ENCODE results near the gene TALDO1. TPM values are rescaled to one million over a fixed set of nuclear protein-coding genes. Genes with fewer than 3 reads are reported as not detected.

TALDO1 gene
- polyA plus RNA-seq (ENCODE audit: low read depth in 6 of 6) = 100 to 1,000 TPM; 156 to 201 (median 164) TPM

DNA sequence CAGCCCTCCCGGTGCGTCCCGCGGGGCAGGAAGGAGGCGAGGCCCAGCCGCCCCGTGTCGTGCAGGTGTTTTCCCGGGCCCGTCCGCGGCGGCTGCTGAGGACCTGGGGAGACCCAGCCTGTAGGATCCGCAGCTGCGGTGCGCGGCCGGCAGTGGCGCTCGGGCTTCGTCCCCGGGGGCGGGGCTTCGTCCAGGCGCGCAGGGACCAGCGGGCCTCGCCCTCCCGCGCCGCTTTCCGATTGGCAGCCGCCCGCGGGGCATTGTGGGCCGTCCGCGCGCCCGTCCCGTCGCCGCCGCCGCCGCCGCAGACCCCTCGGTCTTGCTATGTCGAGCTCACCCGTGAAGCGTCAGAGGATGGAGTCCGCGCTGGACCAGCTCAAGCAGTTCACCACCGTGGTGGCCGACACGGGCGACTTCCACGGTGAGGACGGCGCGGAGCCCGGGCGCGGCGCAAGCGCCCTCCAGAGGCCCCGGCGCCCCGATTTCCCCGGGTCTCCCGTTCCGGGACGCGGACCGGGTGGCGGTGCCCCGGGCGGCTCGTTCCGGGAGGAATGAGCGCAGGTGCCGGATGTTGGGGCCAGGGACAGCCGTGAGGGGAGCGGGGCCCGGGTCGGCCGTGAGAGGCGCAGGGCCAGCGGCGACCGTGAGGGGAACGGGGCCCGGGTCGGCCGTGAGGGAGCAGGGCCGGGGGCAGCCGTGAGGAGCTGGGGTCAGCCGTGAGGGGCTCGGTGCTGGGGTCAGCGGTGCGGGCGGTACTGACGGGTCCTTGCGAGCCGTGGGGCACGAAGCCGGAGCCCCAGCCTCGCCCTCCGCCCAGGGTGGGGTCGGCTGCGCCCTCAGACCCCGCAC lies at the start of gene TALDO1:
TSS of gene TALDO1 (plus strand) at position 307 of the 849 bp plus-strand sequence. CDS start at position 325, 18 bp downstream.
- peak within 1 kb of the TSS; percentile 82 to 94 (median 90) for H3K4me3 Mint-ChIP-seq
- H3K4me1 Mint-ChIP-seq = peaks cover 10 to 25% (median 22%) of the 10 kb centered on the region in 3 donors
- H3K36me3 Mint-ChIP-seq = no peaks in the 10 kb centered on the region
- no peaks in the 10 kb centered on the region for H3K9me3 Mint-ChIP-seq
- peak within 1 kb of the TSS; percentile 18 to 92 (median 76) for H3K27ac Mint-ChIP-seq
- no peaks in the 10 kb centered on the region for H3K27me3 Mint-ChIP-seq
- DNase-seq = peak; percentile 87
- ATAC-seq (ENCODE audit: low read depth in 2 of 2) = peak; percentile 83 to 86

DNA sequence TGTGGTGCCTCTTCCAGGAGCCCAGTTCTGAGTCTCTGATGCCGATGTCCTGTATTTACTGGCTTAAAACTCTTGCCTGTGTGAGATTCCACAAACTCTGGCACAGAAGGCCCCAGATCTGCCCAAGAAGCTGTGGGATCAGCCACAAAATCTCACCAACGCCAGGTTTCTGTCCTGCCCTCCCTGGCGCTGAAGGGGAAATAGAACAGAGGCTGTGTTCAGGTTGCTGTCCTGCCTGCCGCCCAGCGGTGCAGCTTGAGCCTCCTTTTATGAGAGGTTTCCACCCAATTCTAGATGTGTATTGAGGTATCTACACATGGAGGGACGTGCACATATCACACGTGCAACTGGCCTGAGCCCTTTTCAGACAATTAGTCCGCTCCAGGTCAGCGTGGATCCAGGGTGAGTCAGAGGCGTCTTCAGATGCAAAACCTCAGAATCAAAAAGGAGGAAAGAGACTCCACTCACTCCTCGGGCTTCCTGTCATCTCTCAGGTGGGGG lies 49.4 kb upstream of the TALDO1 start:
- Mint-ChIP-seq H3K36me3 (no peaks in the 10 kb centered on the region), H3K9me3 (no peaks in the 10 kb centered on the region), H3K4me1 (peaks cover 21 to 35% (median 26%) of the 10 kb centered on the region in 3 donors), H3K27me3 (no peaks in the 10 kb centered on the region), H3K4me3 (peak overlapping the region in 5 of 8 donors; percentile 23 to 98 (median 43)), H3K27ac (peak overlapping the region; percentile 52 to 98 (median 58))
- ATAC-seq (ENCODE audit: low read depth in 2 of 2) (no peak), DNase-seq (no peak)

DNA sequence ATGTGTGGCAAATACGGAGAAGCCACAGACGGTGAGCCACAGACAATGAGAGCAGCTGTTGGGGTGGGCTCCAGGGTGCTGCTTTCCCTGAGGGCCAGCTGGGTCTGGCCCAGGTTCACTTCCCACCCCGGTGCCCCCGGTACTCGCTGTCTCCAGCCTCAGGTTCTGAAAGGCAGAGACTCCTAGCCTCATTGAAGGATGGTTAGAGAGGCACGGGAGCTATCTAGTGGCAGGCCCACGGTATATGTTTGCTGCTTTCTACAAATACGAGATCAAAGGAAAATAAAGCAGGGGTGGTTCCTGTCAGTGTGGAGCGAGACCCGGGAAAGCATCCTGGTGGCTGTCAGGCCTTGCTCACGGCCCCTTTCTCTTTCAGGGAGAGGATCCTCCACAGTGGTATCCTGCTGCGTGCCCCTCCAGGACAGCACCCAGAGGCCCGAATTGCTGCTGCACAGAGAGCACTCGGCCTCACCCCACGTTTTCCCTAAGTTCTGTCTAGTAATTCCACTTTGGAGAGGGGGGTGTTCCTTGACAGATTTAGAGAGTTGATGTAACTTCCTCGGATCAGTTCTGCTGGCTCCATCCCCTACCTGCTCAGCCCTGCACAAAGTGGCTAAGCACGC lies 48.7 kb upstream of the TALDO1 start:
- no peaks in the 10 kb centered on the region for H3K9me3 Mint-ChIP-seq
- H3K4me3 Mint-ChIP-seq = peak overlapping the region in 2 of 8 donors; percentile 22 to 98
- DNase-seq (no peak), ATAC-seq (ENCODE audit: low read depth in 2 of 2) (no peak)
- peak overlapping the region in 4 of 6 donors; percentile 38 to 94 (median 60) for H3K27ac Mint-ChIP-seq
- H3K27me3 Mint-ChIP-seq = no peaks in the 10 kb centered on the region
- peaks cover 14 to 28% (median 19%) of the 10 kb centered on the region in 3 donors for H3K4me1 Mint-ChIP-seq
- no peaks in the 10 kb centered on the region for H3K36me3 Mint-ChIP-seq

DNA sequence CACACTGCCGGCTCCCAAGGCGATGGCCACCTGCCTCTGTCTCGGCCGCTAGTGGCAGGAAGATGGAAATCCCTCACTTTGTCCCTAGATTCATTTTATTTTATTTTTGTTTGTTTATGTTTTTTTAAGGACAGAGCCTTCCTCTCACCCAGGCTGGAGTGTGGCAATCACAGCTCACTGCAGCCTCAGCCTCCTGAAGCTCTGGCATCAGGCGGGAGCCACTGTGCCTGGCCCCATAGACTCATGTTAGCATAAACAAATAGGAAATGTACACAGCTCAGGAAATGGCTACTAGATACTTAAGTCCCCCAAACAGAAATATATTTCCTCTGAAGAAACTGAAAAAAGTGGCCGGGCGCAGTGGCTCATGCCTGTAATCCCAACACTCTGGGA lies 48.2 kb upstream of the TALDO1 start:
- no peaks in the 10 kb centered on the region for H3K9me3 Mint-ChIP-seq
- peak overlapping the region in 2 of 6 donors; percentile 19 to 38 for H3K27ac Mint-ChIP-seq

DNA sequence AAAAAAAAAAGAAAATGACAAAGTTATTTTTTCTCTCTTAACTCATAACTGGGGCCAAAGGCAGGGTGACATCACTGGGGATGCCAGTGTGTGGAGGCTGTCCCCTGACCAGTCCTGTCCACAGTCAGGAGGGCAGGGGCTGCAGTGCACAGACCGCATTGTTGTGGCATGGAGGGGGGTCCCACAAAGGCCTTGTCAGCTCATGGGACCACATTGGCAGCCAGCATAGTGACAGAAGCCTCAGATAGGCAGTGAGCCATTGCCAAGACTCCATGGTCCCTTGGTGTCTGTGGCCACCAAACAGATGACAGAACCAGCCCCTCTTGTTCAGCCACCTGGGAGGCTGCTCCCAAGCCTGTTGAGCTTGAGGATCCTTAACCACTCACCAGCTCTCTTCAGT lies 47.5 kb upstream of the TALDO1 start:
- H3K27me3 Mint-ChIP-seq = no peaks in the 10 kb centered on the region
- peak overlapping the region in 2 of 6 donors; percentile 38 to 67 for H3K27ac Mint-ChIP-seq
- H3K36me3 Mint-ChIP-seq = no peaks in the 10 kb centered on the region

More for the DNA sequence above, 48.2 kb upstream of the TALDO1 start:
- Mint-ChIP-seq H3K27me3 (no peaks in the 10 kb centered on the region), H3K36me3 (no peaks in the 10 kb centered on the region), H3K4me3 (no peak overlapping the region), H3K4me1 (peaks cover 8 to 26% (median 15%) of the 10 kb centered on the region in 3 donors)
- ATAC-seq (ENCODE audit: low read depth in 2 of 2) = no peak
- no peak for DNase-seq

DNA sequence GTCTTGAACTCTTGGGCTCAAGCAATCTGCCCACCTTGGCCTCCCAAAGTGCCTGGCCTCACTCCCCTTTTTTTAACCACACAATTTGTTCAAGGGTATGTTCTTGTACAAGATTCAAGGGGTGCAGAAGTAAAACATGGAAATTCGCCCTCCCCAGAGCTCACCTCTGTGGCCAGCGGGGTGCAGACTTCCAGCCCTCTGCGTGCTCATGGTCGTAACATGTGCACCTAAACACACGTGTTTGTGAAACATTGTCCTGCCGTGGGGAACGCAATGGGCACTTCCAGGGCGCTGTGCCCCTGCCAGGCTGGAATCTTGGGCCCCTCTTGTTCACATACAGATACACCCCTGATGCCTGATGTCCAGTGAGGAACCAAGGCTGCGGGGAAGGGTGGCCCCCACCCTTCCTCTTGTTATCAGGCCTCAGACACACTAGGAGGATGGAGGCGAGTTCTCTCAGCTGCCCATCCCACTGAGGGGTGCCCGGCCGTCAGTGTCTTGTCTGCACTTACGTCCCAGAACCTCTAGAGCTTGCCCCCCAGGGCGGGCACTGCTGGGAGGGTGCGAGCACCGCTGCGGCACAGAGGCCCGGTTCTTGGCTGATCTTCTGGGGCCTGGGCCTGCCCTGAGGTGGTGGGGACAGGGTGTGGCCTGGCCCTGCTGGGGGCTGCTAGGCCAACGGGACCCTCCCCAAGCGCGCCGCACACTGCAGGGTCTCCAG lies 45.4 kb upstream of the TALDO1 start:
- H3K4me1 Mint-ChIP-seq = peaks cover 10 to 21% (median 18%) of the 10 kb centered on the region in 3 donors
- H3K9me3 Mint-ChIP-seq = no peaks in the 10 kb centered on the region
- no peak for DNase-seq
- no peak overlapping the region for H3K27ac Mint-ChIP-seq
- ATAC-seq (ENCODE audit: low read depth in 2 of 2) = no peak
- H3K4me3 Mint-ChIP-seq = no peak overlapping the region
- no peaks in the 10 kb centered on the region for H3K36me3 Mint-ChIP-seq
- peaks cover 0 to 5% (median 1%) of the 10 kb centered on the region in 3 donors for H3K27me3 Mint-ChIP-seq

More for the DNA sequence above, 47.5 kb upstream of the TALDO1 start:
- DNase-seq (no peak), ATAC-seq (ENCODE audit: low read depth in 2 of 2) (no peak)
- Mint-ChIP-seq H3K4me1 (peaks cover 7 to 26% (median 15%) of the 10 kb centered on the region in 3 donors), H3K4me3 (no peak overlapping the region), H3K9me3 (no peaks in the 10 kb centered on the region)

DNA sequence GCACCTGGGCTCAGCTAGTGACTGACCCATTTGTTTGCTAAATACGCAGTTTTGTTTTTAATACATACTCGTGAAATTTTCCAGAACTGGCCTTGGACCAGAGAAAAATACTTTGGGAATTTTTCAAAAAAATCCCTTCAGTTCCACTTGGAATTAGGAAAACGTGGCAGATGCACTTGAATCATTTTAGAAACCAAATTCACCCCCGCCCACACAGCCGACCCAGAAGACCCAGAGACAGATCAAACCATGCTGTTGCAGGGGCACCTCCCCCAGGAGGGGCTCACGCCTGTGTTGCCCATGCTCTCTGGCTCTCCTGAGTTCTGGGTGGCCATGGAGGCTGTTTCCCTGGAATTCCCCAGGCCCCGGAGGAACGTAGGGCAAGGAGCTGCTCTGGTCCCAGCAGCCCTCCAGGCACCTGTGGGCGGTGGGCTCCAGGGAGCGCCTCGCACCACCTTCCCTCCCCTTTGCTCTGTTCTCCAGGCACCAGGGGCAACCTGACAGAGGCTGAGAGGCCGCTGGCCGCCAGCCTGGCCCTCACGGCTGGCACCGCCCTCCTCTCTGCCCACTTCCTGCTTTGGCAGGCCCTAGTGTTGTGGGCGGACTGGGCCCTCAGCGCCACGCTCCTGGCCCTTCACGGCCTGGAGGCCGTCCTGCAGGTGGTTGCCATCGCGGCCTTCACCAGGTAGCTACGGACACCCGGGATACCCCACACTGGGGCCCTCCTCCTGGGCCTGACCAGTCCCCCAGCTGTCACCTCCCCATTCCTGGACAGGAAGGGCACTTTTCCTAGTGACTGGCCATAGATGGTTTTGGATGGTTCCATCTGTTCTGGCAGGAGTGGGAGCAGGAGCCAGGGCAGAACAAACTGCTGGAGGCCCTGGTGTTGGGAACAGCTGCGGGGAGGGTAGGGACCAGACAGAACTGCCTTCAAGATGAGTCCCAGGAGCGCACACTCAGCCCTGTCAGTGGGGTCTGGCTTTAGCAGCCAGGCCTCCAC lies 44.5 kb upstream of the TALDO1 start:
- ATAC-seq (ENCODE audit: low read depth in 2 of 2) (no peak), DNase-seq (no peak)
- Mint-ChIP-seq H3K27me3 (peaks cover 0 to 13% (median 10%) of the 10 kb centered on the region in 3 donors), H3K36me3 (no peaks in the 10 kb centered on the region), H3K9me3 (no peaks in the 10 kb centered on the region), H3K4me3 (no peak overlapping the region), H3K4me1 (peaks cover 8 to 18% (median 15%) of the 10 kb centered on the region in 3 donors), H3K27ac (no peak overlapping the region)

DNA sequence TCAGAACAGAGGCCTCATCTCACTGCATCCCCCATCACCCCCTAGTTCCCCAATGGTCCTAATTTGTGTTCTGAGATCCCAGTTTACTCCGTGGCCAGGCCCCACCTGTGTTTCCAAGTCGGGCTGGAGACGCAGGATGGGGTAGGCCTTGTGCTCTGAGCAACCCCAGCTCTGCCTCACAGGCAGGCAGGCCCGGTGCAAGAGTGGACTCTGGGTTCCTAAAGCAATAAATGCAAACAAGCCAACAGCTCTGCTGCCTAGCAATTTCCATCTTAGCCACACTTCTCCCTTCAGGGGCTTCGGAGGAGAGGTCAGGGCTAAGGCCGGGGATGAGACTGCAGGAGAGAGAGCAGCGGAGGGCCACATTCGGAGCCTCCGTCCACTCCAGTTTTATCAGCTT lies 43.8 kb upstream of the TALDO1 start:
- DNase-seq (no peak), ATAC-seq (ENCODE audit: low read depth in 2 of 2) (no peak)
- H3K27me3 Mint-ChIP-seq = peaks cover 0 to 18% (median 12%) of the 10 kb centered on the region in 3 donors
- H3K36me3 Mint-ChIP-seq = no peaks in the 10 kb centered on the region
- no peak overlapping the region for H3K27ac Mint-ChIP-seq
- peaks cover 8 to 14% (median 10%) of the 10 kb centered on the region in 3 donors for H3K4me1 Mint-ChIP-seq
- no peaks in the 10 kb centered on the region for H3K9me3 Mint-ChIP-seq
- no peak overlapping the region for H3K4me3 Mint-ChIP-seq

DNA sequence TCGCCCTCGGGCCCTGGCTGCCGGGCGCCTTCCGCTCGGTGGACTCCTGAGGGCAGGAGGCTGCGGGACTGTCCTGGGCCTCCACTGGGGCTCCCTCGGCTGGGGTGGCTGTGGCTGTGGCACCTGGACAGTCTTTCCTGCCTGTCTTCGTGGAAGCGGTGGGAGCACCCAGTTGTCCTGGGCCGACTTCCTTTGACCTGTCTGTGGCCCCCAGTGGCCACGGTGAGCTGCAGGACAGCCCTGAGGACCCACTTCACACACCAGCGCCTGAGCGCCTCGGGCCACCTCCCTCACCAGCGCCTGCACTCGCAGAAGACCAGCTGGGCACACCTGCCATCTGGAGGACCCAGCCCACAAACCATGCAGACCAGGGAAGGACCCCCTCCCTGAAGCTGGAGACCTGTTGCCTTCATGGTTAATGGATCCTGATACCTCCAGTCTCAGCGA lies 43.0 kb upstream of the TALDO1 start:
- Mint-ChIP-seq H3K9me3 (no peaks in the 10 kb centered on the region), H3K36me3 (no peaks in the 10 kb centered on the region), H3K27ac (no peak overlapping the region), H3K4me1 (peaks cover 8 to 14% (median 8%) of the 10 kb centered on the region in 3 donors), H3K27me3 (peaks cover 0 to 18% (median 12%) of the 10 kb centered on the region in 3 donors), H3K4me3 (no peak overlapping the region)
- DNase-seq (no peak), ATAC-seq (ENCODE audit: low read depth in 2 of 2) (no peak)

DNA sequence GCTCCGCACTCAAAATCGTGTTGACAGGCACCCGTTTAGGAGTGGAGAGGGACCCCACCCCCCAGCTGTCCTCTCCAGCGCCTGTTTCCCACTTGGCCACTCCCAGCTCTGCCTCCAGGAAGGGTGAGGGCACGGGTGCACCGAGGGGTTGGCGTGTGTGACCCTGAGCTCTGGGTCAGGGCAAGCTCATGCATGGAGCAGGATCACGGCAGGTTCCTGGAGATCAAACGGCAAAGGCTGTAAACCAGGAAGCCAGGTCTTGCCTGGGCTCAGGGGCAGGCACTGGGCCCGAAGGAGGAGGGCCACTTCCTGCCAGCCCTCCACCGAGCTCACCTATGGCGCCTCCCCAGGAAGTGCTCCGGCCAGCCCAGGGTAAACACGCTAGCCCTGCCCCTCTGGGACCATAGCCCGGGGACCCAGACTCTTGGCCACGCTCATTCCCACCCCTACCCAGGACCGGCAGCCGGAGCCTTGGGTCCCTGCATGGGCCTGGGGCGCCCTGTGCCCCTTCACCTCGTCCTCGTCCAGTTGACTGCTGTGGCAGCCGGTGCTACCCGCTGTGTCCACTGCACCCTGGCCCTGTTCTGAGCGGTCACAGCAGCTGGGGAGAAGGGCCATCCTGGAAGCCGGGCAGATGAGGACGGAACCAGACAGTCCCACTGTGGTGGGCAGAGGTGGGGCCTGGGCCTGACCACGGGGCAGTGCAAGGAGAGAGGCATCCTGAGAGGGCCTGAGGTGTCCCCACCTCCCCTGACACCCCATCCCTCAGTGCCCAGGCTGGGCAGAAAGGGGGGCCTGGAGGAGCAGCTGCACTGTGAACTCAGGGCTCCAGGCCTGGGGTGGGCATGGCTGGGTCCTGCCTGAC lies 42.3 kb upstream of the TALDO1 start:
- DNase-seq (no peak), ATAC-seq (ENCODE audit: low read depth in 2 of 2) (no peak)
- Mint-ChIP-seq H3K27ac (peak overlapping the region in 1 of 6 donors; percentile 34), H3K4me3 (peak overlapping the region in 2 of 8 donors; percentile 57 to 70), H3K4me1 (peaks cover 6 to 14% (median 8%) of the 10 kb centered on the region in 3 donors), H3K36me3 (no peaks in the 10 kb centered on the region), H3K27me3 (peaks cover 0 to 24% (median 17%) of the 10 kb centered on the region in 3 donors), H3K9me3 (no peaks in the 10 kb centered on the region)

DNA sequence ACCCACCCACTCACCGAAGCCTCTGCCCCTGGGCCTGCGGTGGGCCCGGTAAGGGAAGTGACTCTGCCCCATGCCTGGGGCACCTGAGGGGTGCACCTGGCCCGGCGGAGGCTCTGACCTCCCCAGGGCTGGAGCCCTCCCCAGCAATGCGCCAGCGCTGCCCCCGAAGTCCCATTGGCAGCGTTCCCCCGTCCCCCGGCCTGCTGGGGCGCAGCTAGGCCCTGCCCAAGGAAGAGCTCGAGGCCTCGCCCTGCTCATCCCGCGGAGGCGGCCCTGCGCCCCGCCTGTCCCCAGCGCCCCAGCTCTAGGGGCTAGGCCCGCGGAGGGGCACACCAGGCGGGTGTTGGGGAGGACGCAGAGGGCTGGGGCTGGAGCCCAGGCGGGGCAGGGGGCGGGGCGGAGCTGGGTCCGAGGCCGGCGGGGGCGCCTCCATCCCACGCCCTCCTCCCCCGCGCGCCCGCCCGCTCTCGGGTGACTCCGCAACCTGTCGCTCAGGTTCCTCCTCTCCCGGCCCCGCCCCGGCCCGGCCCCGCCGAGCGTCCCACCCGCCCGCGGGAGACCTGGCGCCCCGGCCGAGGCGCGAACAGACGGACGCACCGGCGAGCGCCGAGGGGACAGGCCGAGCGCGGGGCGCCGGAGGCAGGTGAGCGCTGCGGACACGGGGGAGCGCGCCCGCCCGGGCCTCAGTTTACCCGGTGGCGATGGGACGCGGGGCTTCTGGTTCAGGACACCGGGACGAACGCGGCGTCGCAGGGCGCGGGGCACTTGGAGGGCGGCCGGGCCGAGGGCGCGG lies 41.4 kb upstream of the TALDO1 start, which contains the start of gene EPS8L2:
TSS of gene EPS8L2 (plus strand) at position 586 of the 793 bp plus-strand sequence. CDS start 3,177 bp downstream, outside the sequence.
- DNase-seq = no peak
- Mint-ChIP-seq H3K9me3 (no peaks in the 10 kb centered on the region), H3K27me3 (peaks cover 0 to 32% (median 25%) of the 10 kb centered on the region in 3 donors), H3K4me1 (peaks cover 11 to 19% (median 13%) of the 10 kb centered on the region in 3 donors), H3K27ac (peak within 1 kb of the TSS in 1 of 6 donors; percentile 34), H3K36me3 (no peaks in the 10 kb centered on the region), H3K4me3 (peak within 1 kb of the TSS in 5 of 8 donors; percentile 5 to 79 (median 57))
- peak; percentile 59 to 60 for ATAC-seq (ENCODE audit: low read depth in 2 of 2)
